ENCODE results near the gene LIPT2.

The LIPT2 gene

GRCh38 chr11:74504100-74504691 lies 10.7 kb upstream of the LIPT2 start:
- DNase-seq (ENCODE audit: low read depth in 2 of 2), result no peak

- DNase-seq (ENCODE audit: low read depth in 2 of 2), result no peak
These were observed 1.4 kb upstream of the LIPT2 start for GRCh38 chr11:74494916-74495315.

GRCh38 chr11:74493791-74494630 lies 487 bp upstream of the LIPT2 start:
- no peak for DNase-seq (ENCODE audit: low read depth in 2 of 2)

- DNase-seq (ENCODE audit: low read depth in 2 of 2), result no peak
These were observed 1.4 kb downstream of the LIPT2 start for GRCh38 chr11:74492084-74492483.

GRCh38 chr11:74490941-74491340 lies 2.6 kb downstream of the LIPT2 start:
- no peak for DNase-seq (ENCODE audit: low read depth in 2 of 2)

- DNase-seq (ENCODE audit: low read depth in 2 of 2), result no peak
These were observed 5.6 kb downstream of the LIPT2 start for GRCh38 chr11:74487875-74488274.

GRCh38 chr11:74485868-74486267 lies 7.7 kb downstream of the LIPT2 start:
- no peak for DNase-seq (ENCODE audit: low read depth in 2 of 2)

GRCh38 chr11:74480688-74481417 lies 12.7 kb downstream of the LIPT2 start:
- no peak for DNase-seq (ENCODE audit: low read depth in 2 of 2)

- DNase-seq (ENCODE audit: low read depth in 2 of 2), result no peak
These were observed 13.8 kb downstream of the LIPT2 start for GRCh38 chr11:74479732-74480123.

- no peak for DNase-seq (ENCODE audit: low read depth in 2 of 2)
These were observed 14.4 kb downstream of the LIPT2 start for GRCh38 chr11:74478877-74479731.

- no peak for DNase-seq (ENCODE audit: low read depth in 2 of 2)
These were observed 17.0 kb downstream of the LIPT2 start for GRCh38 chr11:74476536-74476935.

- no peak for DNase-seq (ENCODE audit: low read depth in 2 of 2)
These were observed 19.2 kb downstream of the LIPT2 start for GRCh38 chr11:74474316-74474715.

GRCh38 chr11:74473382-74474173 lies 19.9 kb downstream of the LIPT2 start:
- no peak for DNase-seq (ENCODE audit: low read depth in 2 of 2)

- DNase-seq (ENCODE audit: low read depth in 2 of 2), result no peak
These were observed 21.7 kb downstream of the LIPT2 start for GRCh38 chr11:74471668-74472429.

GRCh38 chr11:74471037-74471436 lies 22.5 kb downstream of the LIPT2 start:
- no peak for DNase-seq (ENCODE audit: low read depth in 2 of 2)

GRCh38 chr11:74470526-74470925 lies 23.0 kb downstream of the LIPT2 start:
- DNase-seq (ENCODE audit: low read depth in 2 of 2), result no peak

GRCh38 chr11:74468936-74469335 lies 24.6 kb downstream of the LIPT2 start:
- no peak for DNase-seq (ENCODE audit: low read depth in 2 of 2)

GRCh38 chr11:74468521-74468920 lies 25.0 kb downstream of the LIPT2 start:
- DNase-seq (ENCODE audit: low read depth in 2 of 2), result no peak

- no peak for DNase-seq (ENCODE audit: low read depth in 2 of 2)
These were observed 25.5 kb downstream of the LIPT2 start for GRCh38 chr11:74468058-74468457.
